IMR-90 (cell line): ENCODE results near the gene EHBP1L1. TPM values are rescaled to one million over a fixed set of nuclear protein-coding genes. Genes with fewer than 3 reads are reported as not detected.

Experiments used
- ATAC-seq: fragments of 200-7000 bp; cut with Tn5 transposase; 2 replicates; pipeline ENCODE4 v1.9.1; 2020; ENCODE audit warnings: low read depth, mild to moderate bottlenecking, moderate library complexity
- BruUV-seq: library from RNA; stranded (reverse); fragments of 400-500 nt; replicated peaks from 2 replicates; lab custom pipeline; 2021; lab: Mats Ljungman, UMichigan
- CTCF ChIA-PET: fragments of 300-600 bp; formaldehyde crosslinking; extraction: SDS; loops from one replicate; lab custom pipeline; 2021; ENCODE audit warnings: antibody characterized with exemption; lab: Yijun Ruan, JAX
- POLR2A ChIA-PET: fragments of 300-600 bp; sonication (Branson Sonifier 250); formaldehyde crosslinking; loops from one replicate; lab custom pipeline; 2022; ENCODE audit warnings: antibody characterized with exemption; ENCODE audit not compliant: unreplicated experiment; lab: Charles Lee
- DNase-seq: peaks from one replicate; pipeline ENCODE4 v3.0.0; 2013
- H2AFZ ChIP-seq: replicated peaks from 2 replicates; pipeline ENCODE3; 2013; ENCODE audit warnings: low read length, mild to moderate bottlenecking; ENCODE audit not compliant: poor library complexity
- H2AK5ac ChIP-seq: 2 replicates; pipeline ENCODE4 v1.6.1; 2013; ENCODE audit warnings: low read depth, low read length, inconsistent platforms
- H2AK9ac ChIP-seq: replicated peaks from 2 replicates; pipeline ENCODE3; 2013; ENCODE audit warnings: mild to moderate bottlenecking, low read depth, low read length, moderate library complexity; ENCODE audit not compliant: poor library complexity
- H2BK120ac ChIP-seq: 2 replicates; pipeline ENCODE4 v1.6.1; 2013; ENCODE audit warnings: low read depth, low read length, inconsistent platforms
- H2BK15ac ChIP-seq: 3 replicates; pipeline ENCODE4 v1.6.1; 2013; ENCODE audit warnings: low read depth, low read length, inconsistent platforms
- H2BK20ac ChIP-seq: 2 replicates; pipeline ENCODE4 v1.6.1; 2013; ENCODE audit warnings: low read depth, mild to moderate bottlenecking, inconsistent platforms, low read length, moderate library complexity
- H2BK5ac ChIP-seq: 2 replicates; pipeline ENCODE4 v1.6.1; 2013; ENCODE audit warnings: mild to moderate bottlenecking, low read depth, low read length, inconsistent platforms; ENCODE audit not compliant: poor library complexity, severe bottlenecking
- H3K14ac ChIP-seq: replicated peaks from 2 replicates; pipeline ENCODE4 v1.6.1; 2013; ENCODE audit warnings: low read depth, low read length, inconsistent platforms
- H3K18ac ChIP-seq: 2 replicates; pipeline ENCODE4 v1.6.1; 2013; ENCODE audit warnings: low read depth, low read length, control low read depth
- H3K23ac ChIP-seq: 2 replicates; pipeline ENCODE4 v1.6.1; 2013; ENCODE audit warnings: low read depth, low read length, inconsistent platforms
- H3K27ac ChIP-seq: 2 replicates; pipeline ENCODE4 v1.5.1; 2013; ENCODE audit warnings: mild to moderate bottlenecking, control low read depth, low read length; ENCODE audit not compliant: insufficient read depth
- H3K27me3 ChIP-seq: 2 replicates; pipeline ENCODE4 v1.6.1; 2013; ENCODE audit warnings: low read length; ENCODE audit not compliant: control insufficient read depth, insufficient read depth
- H3K36me3 ChIP-seq: 2 replicates; pipeline ENCODE4 v1.6.1; 2013; ENCODE audit warnings: low read length, mixed read lengths; ENCODE audit not compliant: control insufficient read depth, insufficient read depth
- H3K4ac ChIP-seq: 2 replicates; pipeline ENCODE4 v1.6.1; 2013; ENCODE audit warnings: low read depth, low read length, inconsistent platforms
- H3K4me1 ChIP-seq: 2 replicates; pipeline ENCODE4 v1.6.1; 2013; ENCODE audit warnings: low read length, mixed read lengths; ENCODE audit not compliant: control insufficient read depth, insufficient read depth
- H3K4me2 ChIP-seq: 2 replicates; pipeline ENCODE4 v1.6.1; 2013; ENCODE audit warnings: low read depth, mild to moderate bottlenecking, control low read depth, low read length, moderate library complexity
- H3K4me3 ChIP-seq: 2 replicates; pipeline ENCODE4 v1.5.1; 2013; ENCODE audit warnings: low read depth, mild to moderate bottlenecking, control low read depth, low read length, moderate library complexity; ENCODE audit not compliant: insufficient read depth
- H3K56ac ChIP-seq: 2 replicates; pipeline ENCODE4 v1.6.1; 2013; ENCODE audit warnings: low read length, inconsistent platforms; ENCODE audit not compliant: insufficient read depth; ENCODE audit errors: extremely low read depth
- H3K79me1 ChIP-seq, 2 experiments: 2 replicates each; pipeline ENCODE4 v1.6.1; 2013; ENCODE audit warnings: low read length in 2 of 2, inconsistent platforms in 1 of 2, low read depth in 1 of 2
- H3K9ac ChIP-seq: 2 replicates; pipeline ENCODE4 v1.6.1; 2013; ENCODE audit warnings: low read depth, low read length, control low read depth
- H3K9me1 ChIP-seq: 2 replicates; pipeline ENCODE4 v1.6.1; 2013; ENCODE audit warnings: low read length, inconsistent platforms; ENCODE audit not compliant: insufficient read depth
- H3K9me3 ChIP-seq: 2 replicates; pipeline ENCODE4 v1.6.1; 2013; ENCODE audit warnings: low read length; ENCODE audit not compliant: control insufficient read depth, insufficient read depth
- H4K20me1 ChIP-seq: 2 replicates; pipeline ENCODE4 v1.6.1; 2013; ENCODE audit warnings: low read length, inconsistent platforms; ENCODE audit not compliant: insufficient read depth
- H4K5ac ChIP-seq: 2 replicates; pipeline ENCODE4 v1.6.1; 2013; ENCODE audit warnings: mild to moderate bottlenecking, low read depth, low read length, control low read depth
- H4K8ac ChIP-seq, 2 experiments: 2 replicates each; pipeline ENCODE4 v1.6.1; 2013; ENCODE audit warnings: low read depth in 2 of 2, low read length in 2 of 2, control low read depth in 1 of 2, inconsistent platforms in 1 of 2
- H4K91ac ChIP-seq: 2 replicates; pipeline ENCODE4 v1.6.1; 2013; ENCODE audit warnings: low read depth, low read length, inconsistent platforms; ENCODE audit not compliant: insufficient read depth
- CEBPB ChIP-seq: IDR thresholded peaks from 2 replicates; pipeline ENCODE4 v1.6.1; 2012; ENCODE audit warnings: low read depth, low read length, improper control_type of control experiment
- CHD1 ChIP-seq: IDR thresholded peaks from 2 replicates; pipeline ENCODE4 v1.6.1; 2012; ENCODE audit warnings: low read depth, low read length, improper control_type of control experiment
- CTCF ChIP-seq: conservative IDR thresholded peaks from 2 replicates; pipeline ENCODE4 v1.5.1; 2012; ENCODE audit warnings: mild to moderate bottlenecking, low read depth, low read length, improper control_type of control experiment
- MAZ ChIP-seq: IDR thresholded peaks from 2 replicates; pipeline ENCODE4 v1.6.1; 2012; ENCODE audit warnings: low read depth, mild to moderate bottlenecking, low read length, improper control_type of control experiment, moderate library complexity, borderline replicate concordance
- MXI1 ChIP-seq: IDR thresholded peaks from 2 replicates; pipeline ENCODE4 v1.6.1; 2012; ENCODE audit warnings: low read depth, mild to moderate bottlenecking, low read length, moderate library complexity, borderline replicate concordance
- POLR2A ChIP-seq: IDR thresholded peaks from 2 replicates; pipeline ENCODE4 v1.6.1; 2012; ENCODE audit warnings: mild to moderate bottlenecking, low read depth, low read length
- RAD21 ChIP-seq: IDR thresholded peaks from 2 replicates; pipeline ENCODE4 v1.6.1; 2012; ENCODE audit warnings: low read length, improper control_type of control experiment
- RCOR1 ChIP-seq: IDR thresholded peaks from 2 replicates; pipeline ENCODE4 v1.6.1; 2012; ENCODE audit warnings: mild to moderate bottlenecking, low read length, improper control_type of control experiment; ENCODE audit not compliant: insufficient replicate concordance
- SMC3 ChIP-seq: fragments of 150-350 bp; IDR thresholded peaks from 2 replicates; pipeline ENCODE4 v1.6.1; 2016; ENCODE audit warnings: low read depth, mild to moderate bottlenecking, antibody characterized with exemption, low read length, moderate library complexity
- WGBS, 2 experiments: methylation state at CpG; one replicate each; pipeline versions ENCODE4 v1.1.5 to v1.1.7; 2013; ENCODE audit warnings: missing lambda C conversion rate in 2 of 2; ENCODE audit not compliant: insufficient read length in 1 of 2; ENCODE audit errors: extremely low coverage in 2 of 2; 5-methylcytosine and 5-hydroxymethylcytosine counted together
- dilution Hi-C: fragments of 300-500 bp; cut with HindIII; formaldehyde crosslinking; loops from one replicate; pipeline ENCODE4 v1.14.3; 2018; ENCODE audit warnings: low sequenced_read_pairs; ENCODE audit not compliant: unreplicated experiment
- in situ Hi-C: fragments of 300-500 bp; cut with MboI; formaldehyde crosslinking; loops from 3 replicates; pipeline ENCODE4 v1.14.3; 2019; ENCODE audit warnings: low sequenced_read_pairs, inconsistent platforms, mixed read lengths
- intact Hi-C: fragments of 100-400 bp; cut with micrococcal nuclease; formaldehyde crosslinking; loops from 2 replicates; pipeline ENCODE4 v1.10.0; 2022
- polyA plus RNA-seq, 3 experiments: library from polyadenylated mRNA; depleted of rRNA; stranded (reverse); fragments of >200 nt; gene quantifications; 2 replicates each; pipeline ENCODE4 v1.2.3, GENCODE V29; 2012; ENCODE audit warnings: low replicate concordance in 1 of 3
- total RNA-seq: library from RNA; depleted of rRNA; stranded (reverse); fragments of >200 nt; gene quantifications from 2 replicates; pipeline ENCODE4 v1.2.3, GENCODE V29; 2012

The EHBP1L1 gene
- total and polyA plus RNA-seq, 2 of the 4 experiments (the other 2 are of a cell fraction): 10.0 to 27.4 TPM

DNA sequence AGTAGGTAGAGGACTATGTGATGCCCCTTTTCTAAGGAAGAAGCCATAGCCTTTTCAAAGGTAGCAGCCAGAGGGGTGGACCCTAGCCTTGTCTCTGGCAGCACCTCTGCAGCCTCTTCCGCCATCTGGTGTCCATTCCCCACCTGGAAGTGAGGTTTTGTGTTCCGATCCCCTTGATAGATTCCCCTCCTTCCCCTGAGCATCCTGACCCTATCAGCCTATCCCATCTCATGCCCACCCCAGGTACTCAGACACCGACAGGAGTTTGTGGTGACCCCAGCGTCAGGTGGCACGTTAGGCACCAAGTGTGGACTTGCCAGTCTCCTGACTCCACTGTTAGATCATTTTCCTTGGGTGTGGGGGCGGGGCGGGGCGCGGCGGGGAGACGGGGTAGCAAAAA lies 3.9 kb upstream of the EHBP1L1 start:
- peaks cover 14% of the 10 kb centered on the region for H3K9me1 ChIP-seq
- peak overlapping the region; percentile 75 for H3K4me3 ChIP-seq
- H3K56ac ChIP-seq: no peak overlapping the region
- ATAC-seq (no peak), DNase-seq (peak; percentile 44)
- H4K91ac ChIP-seq: 0 out of 2 replicates have a peak overlapping the region, but pooled peaks have one; percentile 51
- peak overlapping the region; percentile 88 for H3K4ac ChIP-seq
- H4K20me1 ChIP-seq: peaks cover 27% of the 10 kb centered on the region
- no TSS peak for BruUV-seq
- H3K4me1 ChIP-seq: peaks cover 29% of the 10 kb centered on the region
- 0 out of 2 replicates have a peak overlapping the region, but pooled peaks have one; percentile 35 for H3K9ac ChIP-seq
- H2AFZ ChIP-seq: peak overlapping the region; percentile 86
- no peak overlapping the region for H3K14ac ChIP-seq
- no peaks in the 10 kb centered on the region for H3K27me3 ChIP-seq
- TF ChIP-seq SMC3 (peak; percentile 56), MXI1 (no peak), RAD21 (peak; percentile 58), POLR2A (no peak), MAZ (no peak), CTCF (peak; percentile 42), CHD1 (no peak), CEBPB (no peak), RCOR1 (no peak)
- peak overlapping the region; percentile 57 for H3K27ac ChIP-seq
- in situ Hi-C loops (no loop called here), dilution Hi-C loops (no loop called here), intact Hi-C loops (loop anchor here (2.0 to 5.0 kb wide), 3 partner anchors 15 to 190 kb away; partner anchors contain the start of gene SLC25A45)
- H2BK15ac ChIP-seq: no peak overlapping the region
- peaks cover 4% of the 10 kb centered on the region; the same call in 1 of the 2 replicates for H3K36me3 ChIP-seq
- H3K79me1 ChIP-seq: peaks cover 27 to 70% of the 10 kb centered on the region in 2 experiments
- peak overlapping the region; percentile 97; the same call in 1 of the 2 replicates for H2AK5ac ChIP-seq
- ChIA-PET CTCF (interaction anchor here (2.6 kb wide), 1 partner anchor 31 kb away, joined by 15 read pairs; no protein-coding TSS in a partner anchor), POLR2A (interaction anchor here (0.6 to 1.1 kb wide), 4 partner anchors 72 to 793 kb away, joined by 3 to 9 read pairs (median 4); partner anchors contain the start of genes NEAT1 and SF1)
- no peak overlapping the region for H2BK20ac ChIP-seq
- H4K8ac ChIP-seq: no peak overlapping the region; a peak in 1 of 4 replicates
- H2BK120ac ChIP-seq: 0 out of 2 replicates have a peak overlapping the region, but pooled peaks have one; percentile 8
- H3K9me3 ChIP-seq: no peaks in the 10 kb centered on the region
- peak overlapping the region; percentile 96 for H2AK9ac ChIP-seq
- H4K5ac ChIP-seq: peak overlapping the region; percentile 27; the same call in 1 of the 2 replicates
- no CpG with 5 or more reads among the region's 11 CpGs for WGBS, 2 experiments
- H3K23ac ChIP-seq: no peak overlapping the region
- peak overlapping the region; percentile 93 for H3K4me2 ChIP-seq
- H3K18ac ChIP-seq: no peak overlapping the region
- H2BK5ac ChIP-seq: peak overlapping the region; percentile 57
